Neutrophil (primary cell): ENCODE data around the gene RGS14.

ENCODE experiments used
- H3K27ac ChIP-seq: fragments of 200-600 bp; sonication (generic); 2 replicates; pipeline ENCODE4 v1.5.1; 2016; ENCODE audit warnings: mild to moderate bottlenecking, moderate library complexity
- H3K27me3 ChIP-seq: fragments of 200-600 bp; sonication (generic); 2 replicates; pipeline ENCODE4 v1.6.0; 2016; ENCODE audit warnings: mild to moderate bottlenecking
- H3K36me3 ChIP-seq: fragments of 200-600 bp; sonication (generic); 2 replicates; pipeline ENCODE4 v1.5.1; 2017
- H3K4me1 ChIP-seq, 2 experiments: fragments of 200-600 bp in 1 of 2; sonication (generic) in 1 of 2; 1 replicate in 1 of 2; 2 replicates in 1 of 2; pipeline versions ENCODE4 v1.5.1 to v1.6.1; 2013 to 2016; ENCODE audit warnings: low read depth in 1 of 2, low read length in 1 of 2, mild to moderate bottlenecking in 1 of 2, moderate library complexity in 1 of 2; ENCODE audit not compliant: control insufficient read depth in 1 of 2, insufficient read depth in 1 of 2
- H3K4me3 ChIP-seq, 2 experiments: fragments of 200-600 bp in 1 of 2; sonication (generic) in 1 of 2; 1 replicate in 1 of 2; 2 replicates in 1 of 2; pipeline ENCODE4 v1.5.1; 2013 to 2016; ENCODE audit warnings: low read depth in 1 of 2, low read length in 1 of 2, mild to moderate bottlenecking in 1 of 2, moderate library complexity in 1 of 2
- H3K9me3 ChIP-seq: fragments of 200-600 bp; sonication (generic); 2 replicates; pipeline ENCODE4 v1.5.1; 2016
- TF ChIP-seq, protein P1 (sequence below): fragments of 200-600 bp; sonication (generic); IDR thresholded peaks from 2 replicates; pipeline ENCODE4 v1.5.1; 2016; ENCODE audit warnings: antibody characterized with exemption

Gene RGS14

GRCh38 chr5:177330991-177331842, 26.5 kb upstream of the RGS14 start:
- peaks cover 74% of the 10 kb centered on the region for H3K36me3 ChIP-seq
- no peak overlapping the region for H3K27ac ChIP-seq
- no peaks in the 10 kb centered on the region for H3K27me3 ChIP-seq
- no peak overlapping the region for H3K4me3 ChIP-seq
- TF ChIP-seq, protein P1, sequence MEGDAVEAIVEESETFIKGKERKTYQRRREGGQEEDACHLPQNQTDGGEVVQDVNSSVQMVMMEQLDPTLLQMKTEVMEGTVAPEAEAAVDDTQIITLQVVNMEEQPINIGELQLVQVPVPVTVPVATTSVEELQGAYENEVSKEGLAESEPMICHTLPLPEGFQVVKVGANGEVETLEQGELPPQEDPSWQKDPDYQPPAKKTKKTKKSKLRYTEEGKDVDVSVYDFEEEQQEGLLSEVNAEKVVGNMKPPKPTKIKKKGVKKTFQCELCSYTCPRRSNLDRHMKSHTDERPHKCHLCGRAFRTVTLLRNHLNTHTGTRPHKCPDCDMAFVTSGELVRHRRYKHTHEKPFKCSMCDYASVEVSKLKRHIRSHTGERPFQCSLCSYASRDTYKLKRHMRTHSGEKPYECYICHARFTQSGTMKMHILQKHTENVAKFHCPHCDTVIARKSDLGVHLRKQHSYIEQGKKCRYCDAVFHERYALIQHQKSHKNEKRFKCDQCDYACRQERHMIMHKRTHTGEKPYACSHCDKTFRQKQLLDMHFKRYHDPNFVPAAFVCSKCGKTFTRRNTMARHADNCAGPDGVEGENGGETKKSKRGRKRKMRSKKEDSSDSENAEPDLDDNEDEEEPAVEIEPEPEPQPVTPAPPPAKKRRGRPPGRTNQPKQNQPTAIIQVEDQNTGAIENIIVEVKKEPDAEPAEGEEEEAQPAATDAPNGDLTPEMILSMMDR: no peak
- H3K9me3 ChIP-seq: no peaks in the 10 kb centered on the region
- H3K4me1 ChIP-seq: peaks cover 5 to 18% of the 10 kb centered on the region in 2 experiments

DNA sequence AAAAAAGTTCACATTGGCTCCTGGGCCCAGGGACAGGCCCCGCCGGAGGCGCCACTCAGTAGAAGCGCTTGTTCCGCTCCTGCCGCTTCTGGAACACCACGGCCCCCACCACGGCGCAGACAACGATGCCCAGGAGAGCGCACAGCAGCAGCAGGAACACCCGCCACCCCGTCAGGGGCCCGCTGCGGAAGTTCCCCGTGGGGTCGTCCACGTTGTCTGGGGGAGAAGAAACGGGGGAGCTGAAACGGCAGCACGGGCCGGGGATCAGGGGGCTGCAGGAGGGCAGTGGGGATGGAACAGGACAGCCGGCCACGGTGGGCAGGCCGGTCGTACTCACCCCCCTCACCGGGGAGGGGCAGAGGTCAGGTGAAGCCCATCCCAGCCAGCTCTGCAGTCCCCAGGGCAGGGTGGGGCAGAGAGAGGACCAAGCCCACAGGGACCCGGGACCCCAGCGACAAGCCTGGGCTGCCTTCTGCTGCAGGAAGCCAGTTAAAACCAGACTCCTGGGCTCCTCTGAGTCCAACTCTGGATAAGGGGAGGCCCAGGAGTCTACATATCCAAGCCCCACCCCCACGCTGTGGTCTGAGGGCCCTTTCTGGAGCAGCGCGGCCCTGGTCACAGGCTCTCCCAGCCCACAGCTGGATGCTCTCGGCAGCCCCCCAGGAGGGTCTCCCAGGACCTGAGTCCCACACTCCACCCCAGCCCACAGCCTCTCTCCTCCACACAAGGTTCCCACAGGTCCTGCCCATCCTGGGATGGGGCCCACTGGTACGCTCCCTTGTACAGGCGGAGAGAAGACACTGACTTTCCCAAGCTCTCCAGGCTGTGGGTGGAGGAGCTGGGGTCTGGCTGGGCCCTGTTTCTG, 25.5 kb upstream of the RGS14 start:
- no peak overlapping the region for H3K4me3 ChIP-seq

DNA sequence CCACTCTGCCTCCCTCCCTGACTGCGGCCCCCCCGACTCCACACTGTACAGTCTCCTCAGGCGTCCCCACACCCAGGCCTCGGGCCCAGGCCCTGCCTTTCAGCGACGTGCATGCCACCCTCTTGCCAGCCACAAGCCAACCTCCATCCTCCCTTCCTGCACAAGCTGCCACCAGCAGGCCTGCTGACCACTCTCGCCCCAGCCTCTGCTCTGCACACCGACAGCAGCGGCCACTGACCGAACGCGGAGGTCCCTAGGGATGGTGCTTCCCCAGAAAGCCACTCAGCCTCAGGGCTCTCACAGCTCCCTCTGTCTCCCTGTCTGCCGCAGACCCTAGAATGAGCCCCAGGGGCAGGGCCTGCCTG, 24.8 kb upstream of the RGS14 start:
- Histone ChIP-seq H3K4me3 (no peak overlapping the region), H3K4me1 (peaks cover 22 to 34% of the 10 kb centered on the region in 2 experiments), H3K36me3 (peaks cover 90% of the 10 kb centered on the region)

More for the DNA sequence above, 25.5 kb upstream of the RGS14 start:
- H3K27me3 ChIP-seq: no peaks in the 10 kb centered on the region
- H3K9me3 ChIP-seq: no peaks in the 10 kb centered on the region
- peaks cover 16 to 28% of the 10 kb centered on the region in 2 experiments for H3K4me1 ChIP-seq
- TF ChIP-seq, protein P1: no peak
- H3K27ac ChIP-seq: no peak overlapping the region
- H3K36me3 ChIP-seq: peaks cover 85% of the 10 kb centered on the region

GRCh38 chr5:177333420-177334154, 24.1 kb upstream of the RGS14 start:
- Histone ChIP-seq H3K27ac (no peak overlapping the region), H3K36me3 (peaks cover 87% of the 10 kb centered on the region), H3K27me3 (no peaks in the 10 kb centered on the region), H3K4me1 (peaks cover 29 to 38% of the 10 kb centered on the region in 2 experiments), H3K9me3 (no peaks in the 10 kb centered on the region), H3K4me3 (no peak overlapping the region)
- TF ChIP-seq, protein P1: no peak

More for the DNA sequence above, 24.8 kb upstream of the RGS14 start:
- Histone ChIP-seq H3K27ac (no peak overlapping the region), H3K9me3 (no peaks in the 10 kb centered on the region), H3K27me3 (no peaks in the 10 kb centered on the region)
- TF ChIP-seq, protein P1: no peak

GRCh38 chr5:177334155-177334551, 23.6 kb upstream of the RGS14 start:
- peaks cover 82% of the 10 kb centered on the region for H3K36me3 ChIP-seq
- peaks cover 35 to 44% of the 10 kb centered on the region in 2 experiments for H3K4me1 ChIP-seq
- H3K9me3 ChIP-seq: no peaks in the 10 kb centered on the region
- H3K27ac ChIP-seq: no peak overlapping the region
- TF ChIP-seq, protein P1: no peak
- H3K4me3 ChIP-seq: no peak overlapping the region
- H3K27me3 ChIP-seq: no peaks in the 10 kb centered on the region
